ENCODE measurements around the gene ABCD3.
"Not testable (repeated sequence)": the region's sequence is repeated elsewhere in the genome, so short reads cannot be mapped to it uniquely, and the experiment has no call there.

The ABCD3 gene

GRCh38 chr1:94416901-94417727 is 1.1 kb upstream of the ABCD3 start:
- no peak for DNase-seq

- no peak for DNase-seq
These were observed 536 bp upstream of the ABCD3 start for GRCh38 chr1:94417728-94417977.

- DNase-seq = no peak
These were observed 771 bp downstream of the ABCD3 start for GRCh38 chr1:94418664-94419655.

- DNase-seq = no peak
These were observed 4.1 kb downstream of the ABCD3 start for GRCh38 chr1:94422115-94422820.

- DNase-seq = no peak
These were observed 7.8 kb downstream of the ABCD3 start for GRCh38 chr1:94425821-94426484.

- not testable (repeated sequence) for DNase-seq
These were observed 8.3 kb downstream of the ABCD3 start for GRCh38 chr1:94426485-94426870.

- no peak for DNase-seq
These were observed 10.3 kb downstream of the ABCD3 start for GRCh38 chr1:94428441-94428840.

GRCh38 chr1:94428927-94429528 is 10.8 kb downstream of the ABCD3 start:
- DNase-seq = not testable (repeated sequence)

GRCh38 chr1:94430066-94430465 is 11.9 kb downstream of the ABCD3 start:
- DNase-seq = not testable (repeated sequence)

- DNase-seq = no peak
These were observed 15.7 kb downstream of the ABCD3 start for GRCh38 chr1:94433866-94434265.

GRCh38 chr1:94434365-94435045 is 16.3 kb downstream of the ABCD3 start:
- no peak for DNase-seq

GRCh38 chr1:94438692-94439276 is 20.6 kb downstream of the ABCD3 start:
- no peak for DNase-seq

GRCh38 chr1:94440088-94440487 is 21.9 kb downstream of the ABCD3 start:
- DNase-seq = no peak

GRCh38 chr1:94443067-94443466 is 24.9 kb downstream of the ABCD3 start:
- DNase-seq = not testable (repeated sequence)

GRCh38 chr1:94444819-94445218 is 26.6 kb downstream of the ABCD3 start:
- DNase-seq = not testable (repeated sequence)

- not testable (repeated sequence) for DNase-seq
These were observed 27.5 kb downstream of the ABCD3 start for GRCh38 chr1:94445733-94446132.

GRCh38 chr1:94446177-94446576 is 28.0 kb downstream of the ABCD3 start:
- not testable (repeated sequence) for DNase-seq

- not testable (repeated sequence) for DNase-seq
These were observed 30.6 kb downstream of the ABCD3 start for GRCh38 chr1:94448741-94449140.

- DNase-seq = no peak
These were observed 38.5 kb downstream of the ABCD3 start for GRCh38 chr1:94456736-94457135.

- DNase-seq = no peak
These were observed 44.4 kb downstream of the ABCD3 start for GRCh38 chr1:94462606-94463005.

GRCh38 chr1:94463056-94463764 is 45.0 kb downstream of the ABCD3 start:
- no peak for DNase-seq

All from activated CD4-positive, alpha-beta T cell treated with anti-CD3 and anti-CD28 coated beads for 48 hours (primary cell).